Activated CD4-positive, CD25-positive, alpha-beta regulatory T cell (primary cell): ENCODE measurements around the gene ATP4B.

Source experiments
- DNase-seq, 4 experiments: peaks; one replicate each; lab custom pipeline; 2025; lab: John Stamatoyannopoulos, UW

Gene ATP4B

GRCh38 chr13:113656003-113656588 lies 1.9 kb downstream of the ATP4B start:
- no peak for DNase-seq

DNA sequence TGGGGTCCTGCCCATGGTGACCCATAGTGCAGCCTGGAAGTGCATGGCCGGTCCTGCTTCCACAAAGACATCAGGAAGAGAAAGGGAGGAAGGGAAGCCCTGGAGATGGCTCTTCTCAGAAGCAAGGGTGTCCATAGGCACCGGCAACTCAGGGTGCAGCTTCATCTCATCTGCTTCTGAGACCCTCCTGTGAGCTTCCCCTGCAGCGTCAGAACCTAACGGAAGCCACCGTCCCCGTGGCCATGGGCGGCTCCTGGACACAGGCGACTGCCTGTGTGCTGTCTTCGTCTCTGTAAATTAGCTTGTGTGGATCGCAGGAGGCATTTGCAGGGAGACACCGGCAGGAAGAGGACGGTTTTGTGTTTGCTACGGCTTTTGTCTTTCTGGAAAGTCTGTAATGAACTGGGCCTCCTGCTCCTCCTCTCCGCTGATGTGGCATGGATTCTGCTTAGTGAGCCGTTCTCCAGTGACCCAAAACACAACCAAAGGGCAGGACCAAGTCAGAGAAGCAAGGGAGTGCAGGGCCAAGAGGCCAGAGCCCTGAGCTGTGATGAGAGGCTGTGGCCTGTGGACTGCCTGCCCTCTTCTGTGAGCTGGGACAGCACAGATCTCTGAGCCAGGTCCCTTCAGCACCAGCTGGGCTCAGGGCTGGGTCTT lies 2.5 kb downstream of the ATP4B start:
- no peak for DNase-seq

GRCh38 chr13:113654591-113655345 lies 3.2 kb downstream of the ATP4B start:
- no peak for DNase-seq

DNA sequence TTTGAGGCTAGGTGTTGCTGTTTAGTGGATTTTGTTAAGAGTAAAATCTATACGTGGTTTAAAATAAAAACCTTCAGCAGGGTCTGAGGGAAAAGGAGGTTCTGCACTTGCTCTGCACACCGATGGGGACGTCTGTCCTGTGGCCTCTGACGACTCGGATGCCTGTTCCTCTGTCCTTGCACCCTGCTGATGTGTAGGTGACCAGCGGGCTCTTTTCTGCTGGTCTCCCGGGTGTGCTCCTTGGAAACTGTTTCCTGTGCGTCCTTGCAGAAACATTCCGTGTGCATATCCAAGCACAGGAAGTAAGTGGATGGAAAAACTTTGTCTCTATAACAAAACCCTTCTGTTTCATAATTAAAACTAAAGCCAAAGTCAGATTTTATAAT lies 3.8 kb downstream of the ATP4B start:
- DNase-seq: no peak

GRCh38 chr13:113653264-113654174 lies 4.5 kb downstream of the ATP4B start:
- DNase-seq: no peak

DNA sequence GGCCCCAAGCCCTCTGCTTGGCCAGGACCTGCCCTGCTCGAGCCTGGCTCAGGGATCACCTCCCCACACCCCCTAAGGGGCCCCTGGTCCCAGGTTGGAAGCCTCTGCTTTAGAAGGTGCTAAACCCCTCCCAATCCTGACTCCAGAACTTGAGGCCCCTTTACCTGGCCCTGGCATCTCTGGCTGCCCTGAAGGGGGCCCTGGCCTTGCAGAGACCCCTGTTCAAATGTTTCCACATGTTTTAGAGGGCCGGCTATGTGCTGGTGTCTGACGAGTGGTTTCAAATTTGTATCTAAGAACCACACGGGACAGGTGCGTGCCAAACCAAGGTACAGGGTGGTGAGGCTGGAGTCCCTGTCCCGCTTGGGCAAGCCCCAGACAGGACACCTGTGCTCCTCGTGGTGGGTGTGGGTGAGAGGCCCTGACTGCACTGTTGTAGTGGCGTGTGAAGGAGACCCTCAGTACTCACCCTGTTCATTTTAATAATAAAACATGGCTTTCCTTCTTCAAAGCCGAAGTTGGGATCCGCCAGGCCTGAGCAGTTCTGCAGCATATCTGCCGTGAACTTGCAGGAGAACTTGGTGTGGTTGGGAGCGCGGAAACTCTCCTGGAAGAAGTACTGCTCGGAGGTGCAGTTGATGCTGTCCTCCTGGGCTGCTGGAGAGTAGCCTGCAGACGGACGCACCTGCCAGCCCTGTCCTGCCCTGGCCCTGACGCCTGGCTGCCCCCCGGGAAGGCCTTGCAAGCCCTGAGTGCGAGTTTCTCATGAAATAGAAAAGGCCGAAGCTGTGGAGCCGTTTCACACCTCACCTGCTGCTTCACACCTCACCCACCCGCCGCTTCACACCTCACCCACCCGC lies 5.4 kb downstream of the ATP4B start:
- DNase-seq: no peak

GRCh38 chr13:113651511-113652403 lies 6.2 kb downstream of the ATP4B start:
- no peak for DNase-seq

GRCh38 chr13:113650731-113651148 lies 7.3 kb downstream of the ATP4B start:
- no peak for DNase-seq

GRCh38 chr13:113650275-113650674 lies 7.7 kb downstream of the ATP4B start:
- DNase-seq: no peak

DNA sequence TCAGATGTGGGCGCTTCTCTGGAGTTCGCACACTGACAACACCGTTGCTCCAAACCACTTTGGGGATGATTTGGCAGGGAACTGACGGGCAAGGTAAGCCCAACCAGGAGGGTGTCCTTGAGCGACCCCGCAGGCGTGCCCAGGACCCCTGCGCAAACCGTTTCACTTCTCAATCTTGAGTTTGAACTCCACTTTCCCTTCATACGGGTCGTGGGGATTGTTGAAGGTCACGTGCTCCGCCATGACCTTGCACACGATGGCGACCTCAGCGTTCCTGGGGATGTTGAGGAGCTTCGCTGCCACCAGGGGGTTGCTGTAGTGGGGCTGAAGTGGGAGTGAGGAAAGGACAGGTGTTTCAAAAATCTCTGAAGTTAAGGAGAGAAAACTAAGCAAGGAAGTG lies 8.8 kb downstream of the ATP4B start:
- DNase-seq: no peak

GRCh38 chr13:113648216-113648610 lies 9.8 kb downstream of the ATP4B start:
- no peak for DNase-seq

DNA sequence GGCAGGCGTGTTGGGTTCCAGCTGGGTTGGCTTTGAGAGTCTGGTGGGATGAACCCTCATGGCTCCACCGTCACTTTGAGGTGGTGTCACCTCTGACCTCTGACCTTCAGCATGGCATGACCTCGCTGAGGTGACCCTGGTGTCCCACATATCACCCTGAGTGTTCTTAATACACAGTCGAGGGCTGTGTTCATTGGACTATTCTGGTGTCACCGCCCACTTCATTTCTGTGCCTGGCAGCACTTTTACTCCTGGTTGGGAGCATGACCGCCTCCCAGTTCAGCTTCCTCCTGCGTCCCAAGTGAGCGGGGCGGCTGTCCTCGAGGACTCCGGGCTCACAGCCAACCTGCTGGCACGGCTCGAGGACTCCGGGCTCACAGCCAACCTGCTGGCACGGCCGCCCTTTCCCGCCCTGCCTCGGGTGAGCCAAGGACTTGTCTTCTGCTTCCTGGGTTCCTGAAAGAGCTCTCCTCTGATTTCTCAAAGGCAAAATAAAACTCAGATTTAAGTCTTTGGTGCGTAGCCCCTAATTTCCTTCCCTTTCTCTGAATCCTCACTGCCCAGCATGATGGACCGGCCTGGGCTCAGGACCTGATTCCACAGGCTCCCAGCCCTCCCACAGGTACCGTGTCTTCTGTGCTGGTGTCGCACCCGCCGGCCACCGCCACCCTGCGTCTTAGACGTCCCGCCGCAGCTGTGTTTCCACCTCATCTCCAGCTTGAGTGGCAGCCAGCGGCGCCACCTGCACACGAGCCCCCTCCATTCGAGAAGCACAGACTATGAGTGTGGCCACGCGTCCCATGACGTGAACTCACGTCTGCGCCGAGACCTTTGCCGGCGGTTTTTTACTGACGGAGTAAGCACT lies 10.4 kb downstream of the ATP4B start:
- DNase-seq: no peak

DNA sequence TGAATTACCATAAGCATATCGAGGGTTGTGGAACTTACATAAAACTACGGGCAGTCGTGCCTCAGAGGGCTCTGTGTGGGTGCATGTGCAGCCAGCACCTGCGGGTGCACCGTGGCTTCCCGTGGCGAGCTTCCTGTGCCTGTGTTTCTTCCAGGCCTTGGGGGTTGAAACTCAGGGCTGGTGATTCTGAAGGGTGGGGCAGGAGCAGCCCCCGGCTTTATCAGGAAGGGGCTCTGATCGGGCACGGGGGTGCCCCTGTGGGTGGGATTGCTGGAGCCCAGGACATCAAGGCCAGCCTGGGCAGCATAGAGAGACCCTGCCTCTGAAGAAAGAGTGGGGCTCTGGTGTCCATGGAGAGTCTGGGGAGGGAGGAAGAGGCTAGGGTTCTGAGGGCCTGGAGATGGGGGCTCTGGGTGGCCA lies 11.1 kb downstream of the ATP4B start:
- DNase-seq: no peak

- no peak for DNase-seq
Measured at GRCh38 chr13:113646376-113646775, 11.6 kb downstream of the ATP4B start.

DNA sequence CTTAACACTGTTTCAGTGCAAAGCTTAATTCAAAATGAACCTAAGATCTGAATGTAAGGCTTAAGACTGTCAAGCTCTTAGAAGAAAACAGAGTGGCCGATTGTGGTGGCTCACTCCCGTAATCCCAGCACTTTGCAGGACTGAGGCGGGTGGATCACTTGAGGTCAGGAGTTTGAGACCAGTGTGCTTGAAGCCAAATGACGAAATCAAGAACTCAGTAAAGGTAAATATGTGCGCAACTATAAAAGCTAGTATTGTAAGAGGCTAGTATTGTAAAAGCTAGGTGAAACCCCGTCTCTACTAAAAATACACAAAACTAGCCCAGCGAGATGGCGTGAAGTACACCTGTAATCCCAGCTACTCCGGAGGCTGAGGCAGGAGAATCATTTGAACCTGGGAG lies 12.7 kb downstream of the ATP4B start:
- no peak for DNase-seq

DNA sequence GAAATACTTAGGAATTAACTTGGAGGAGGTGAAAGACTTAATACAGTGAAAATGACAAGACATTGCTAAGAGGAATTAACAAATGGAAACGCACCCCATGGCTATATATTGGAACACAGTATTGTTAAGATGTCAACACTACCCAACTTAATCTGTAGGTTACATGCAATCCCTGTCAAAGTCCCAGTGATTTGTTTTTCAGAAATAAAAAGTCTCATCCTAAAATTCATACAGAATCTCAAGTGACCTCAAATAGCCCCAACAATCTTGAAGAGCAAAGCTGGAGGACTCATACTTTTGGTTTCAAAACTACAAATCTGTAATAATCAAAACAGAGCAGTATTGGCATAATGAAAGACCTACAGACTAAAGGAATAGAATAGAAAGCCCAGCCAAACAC lies 13.2 kb downstream of the ATP4B start:
- no peak for DNase-seq

GRCh38 chr13:113643593-113643992 lies 14.4 kb downstream of the ATP4B start:
- DNase-seq: no peak

DNA sequence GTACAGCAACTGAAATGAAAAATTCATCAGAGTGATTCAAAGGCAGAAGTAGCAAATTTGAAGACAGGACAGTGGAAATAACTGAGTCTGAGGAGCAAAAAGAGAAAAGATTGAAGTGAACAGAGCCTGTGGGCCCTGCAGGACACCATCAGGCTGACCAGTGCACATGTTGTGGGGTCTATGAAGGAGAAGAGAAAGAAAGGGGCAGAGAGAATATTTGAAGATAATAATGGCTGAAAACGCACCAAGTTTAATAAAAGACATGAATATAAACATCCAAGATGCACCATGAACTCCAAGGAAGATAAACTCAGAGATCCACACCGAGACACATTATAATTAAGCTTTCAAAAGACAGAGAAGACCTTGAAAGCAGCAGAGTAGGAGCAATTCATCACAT lies 15.4 kb downstream of the ATP4B start:
- no peak for DNase-seq

DNA sequence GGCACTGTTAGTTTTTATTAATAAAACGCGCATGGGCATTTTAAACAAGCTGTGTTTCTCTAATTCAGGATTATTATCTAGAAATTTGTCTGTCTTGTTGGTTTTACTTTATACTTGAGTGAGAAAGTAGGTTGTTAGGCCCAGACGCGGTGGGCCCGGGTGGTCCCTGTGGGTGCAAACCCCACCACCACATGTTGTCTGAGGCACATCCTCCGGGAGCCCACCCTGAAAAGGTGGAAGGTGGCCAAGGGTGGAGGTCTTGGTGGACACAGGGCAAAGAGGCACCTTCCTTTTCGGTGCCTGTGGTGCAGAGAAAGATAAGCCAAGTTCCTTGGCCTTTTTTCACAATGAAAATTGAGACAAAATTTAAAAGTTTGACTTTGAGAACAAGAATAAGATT lies 16.6 kb downstream of the ATP4B start:
- DNase-seq: no peak
